PFSK-1 (cell line): ENCODE results near the gene FMR1NB.

Experiments used
- FOXP2 ChIP-seq: optimal IDR thresholded peaks from 2 replicates; pipeline ENCODE3; 2011; ENCODE audit warnings: borderline replicate concordance, control low read depth, inconsistent platforms; ENCODE audit not compliant: insufficient read depth; ENCODE audit errors: extremely low read length, extremely low read depth
- POLR2AphosphoS5 ChIP-seq: IDR thresholded peaks from 2 replicates; pipeline ENCODE4 v1.6.1; 2012; ENCODE audit warnings: low read depth, mild to moderate bottlenecking, control low read depth, low read length, moderate library complexity
- REST ChIP-seq, 2 experiments: IDR thresholded peaks; 2 replicates each; pipeline versions ENCODE4 v1.6.1 to v1.8.0; 2011 to 2012; ENCODE audit warnings: low read depth in 2 of 2, low read length in 2 of 2, control low read depth in 1 of 2, inconsistent platforms in 1 of 2, mild to moderate bottlenecking in 1 of 2, moderate library complexity in 1 of 2; ENCODE audit not compliant: insufficient read depth in 1 of 2
- SIN3A ChIP-seq: IDR thresholded peaks from 2 replicates; pipeline ENCODE4 v1.6.1; 2012; ENCODE audit warnings: mild to moderate bottlenecking, low read length, moderate library complexity, borderline replicate concordance; ENCODE audit not compliant: insufficient read depth
- TAF1 ChIP-seq: IDR thresholded peaks from 2 replicates; pipeline ENCODE4 v1.6.1; 2012; ENCODE audit warnings: low read length, control low read depth, borderline replicate concordance; ENCODE audit not compliant: insufficient read depth

Gene FMR1NB

GRCh38 chrX:148051973-148052372, 70.8 kb downstream of the FMR1NB start:
- TF ChIP-seq SIN3A (no peak), REST (IDR thresholded peaks at IDR 0.05; ENCODE audit: insufficient read depth in 1 of 2, low read depth in 2 of 2, low read length in 2 of 2) (no peak), FOXP2 (no peak), POLR2AphosphoS5 (no peak), TAF1 (no peak)

DNA sequence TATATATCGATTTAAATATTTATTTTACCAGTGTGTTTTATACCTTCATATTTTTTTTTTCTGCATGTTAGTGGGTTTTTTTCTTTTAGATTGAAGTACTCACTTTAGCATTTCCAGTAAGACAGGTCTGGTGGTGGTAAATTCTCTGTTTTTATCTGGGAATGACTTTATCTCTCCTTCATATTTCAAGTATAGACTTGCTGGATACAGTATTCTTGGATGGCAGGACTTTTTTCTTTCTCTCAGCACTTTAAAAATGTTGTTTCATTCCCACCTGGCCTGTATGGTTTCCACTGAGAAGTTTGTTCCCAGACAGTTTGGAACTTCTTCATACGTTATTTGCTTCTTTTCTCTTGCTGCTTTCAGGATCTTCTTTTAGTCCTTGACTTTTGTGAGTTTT, 86.1 kb downstream of the FMR1NB start:
- TF ChIP-seq POLR2AphosphoS5 (no peak), FOXP2 (no peak), SIN3A (no peak), REST (IDR thresholded peaks at IDR 0.05; ENCODE audit: insufficient read depth in 1 of 2, low read depth in 2 of 2, low read length in 2 of 2) (no peak), TAF1 (no peak)

DNA sequence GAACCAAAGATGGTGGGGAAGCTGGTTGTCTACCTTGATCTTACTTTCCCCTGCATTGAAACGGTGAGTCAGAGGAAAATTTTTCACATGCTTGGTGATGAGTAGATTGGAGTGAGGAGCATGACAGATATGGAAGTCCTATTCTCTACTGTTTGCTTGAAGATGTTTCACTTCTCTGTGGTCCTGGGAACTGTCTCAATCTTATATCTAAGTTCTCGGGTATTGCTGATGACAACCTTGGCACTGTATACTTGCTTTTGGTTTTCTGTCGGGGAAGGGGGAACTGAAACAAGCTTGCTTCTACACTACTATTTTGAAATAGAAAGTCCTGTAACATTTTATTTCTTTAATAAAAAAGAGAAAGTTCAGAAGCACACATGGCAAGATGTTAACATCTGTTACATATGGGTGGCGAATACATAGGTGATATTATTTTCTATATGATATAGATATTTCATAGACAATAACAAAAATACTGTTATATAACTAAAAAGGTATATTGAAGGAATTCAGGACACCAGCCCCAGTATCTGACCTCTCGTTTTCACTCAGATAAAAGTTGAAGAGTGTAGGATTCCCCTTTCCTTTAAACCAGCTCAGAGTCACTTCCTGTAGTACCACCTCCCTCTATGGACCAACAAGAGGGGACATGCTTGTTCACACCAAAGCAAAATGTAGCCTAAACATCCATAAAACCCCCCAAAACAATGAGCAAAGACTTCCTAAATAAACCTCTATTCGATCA, 88.8 kb downstream of the FMR1NB start:
- TF ChIP-seq REST (IDR thresholded peaks at IDR 0.05; ENCODE audit: insufficient read depth in 1 of 2, low read depth in 2 of 2, low read length in 2 of 2) (no peak), POLR2AphosphoS5 (no peak), FOXP2 (no peak), TAF1 (no peak)

- TF ChIP-seq TAF1 = no peak
- TF ChIP-seq REST (IDR thresholded peaks at IDR 0.05; ENCODE audit: insufficient read depth in 1 of 2, low read depth in 2 of 2, low read length in 2 of 2) = no peak
- TF ChIP-seq FOXP2 = no peak
- TF ChIP-seq POLR2AphosphoS5 = no peak
- TF ChIP-seq SIN3A = no peak
These were observed 89.4 kb downstream of the FMR1NB start for GRCh38 chrX:148070504-148070877.
